GM12801 (cell line): Measurements from ENCODE around the gene AJM1.

Source experiments
- CTCF ChIP-seq: IDR thresholded peaks from one replicate; pipeline ENCODE4 v1.5.1; 2011; ENCODE audit warnings: control low read depth; ENCODE audit not compliant: insufficient read length; ENCODE audit errors: extremely low read depth

Gene AJM1

GRCh38 chr9:136856079-136856476 is 13.8 kb downstream of the AJM1 start:
- no peak for TF ChIP-seq CTCF

GRCh38 chr9:136856541-136857141 is 14.4 kb downstream of the AJM1 start:
- no peak for TF ChIP-seq CTCF

- TF ChIP-seq CTCF: no peak
Observed at GRCh38 chr9:136857166-136857565, 14.9 kb downstream of the AJM1 start.

- no peak for TF ChIP-seq CTCF
Observed at GRCh38 chr9:136857581-136858412, 15.5 kb downstream of the AJM1 start.

- no peak for TF ChIP-seq CTCF
Observed at GRCh38 chr9:136858452-136858843, 16.2 kb downstream of the AJM1 start.

- TF ChIP-seq CTCF: no peak
Observed at GRCh38 chr9:136858844-136859757, 16.8 kb downstream of the AJM1 start.

GRCh38 chr9:136860529-136860928 is 18.3 kb downstream of the AJM1 start:
- TF ChIP-seq CTCF: no peak
